NCI-H1436 (cell line): Measurements from ENCODE around the gene JAK3.
"Not testable (repeated sequence)": the region's sequence is repeated elsewhere in the genome, so short reads cannot be mapped to it uniquely, and the experiment has no call there.

Source experiments
- DNase-seq: peaks from one replicate; lab custom pipeline; 2025; lab: John Stamatoyannopoulos, UW

Gene JAK3

GRCh38 chr19:17847538-17848366 lies at the start of gene JAK3:
Gene JAK3, minus strand, starts transcription at chr19:17847982. Its CDS starts 3,565 bp downstream, at chr19:17844417.
- no peak for DNase-seq

GRCh38 chr19:17893766-17894165 lies 46.0 kb upstream of the JAK3 start:
- no peak for DNase-seq

- no peak for DNase-seq
Measured at GRCh38 chr19:17889609-17890214, 41.9 kb upstream of the JAK3 start.

GRCh38 chr19:17888260-17888659 lies 40.5 kb upstream of the JAK3 start:
- DNase-seq: no peak

- DNase-seq: not testable (repeated sequence)
Measured at GRCh38 chr19:17887221-17887620, 39.4 kb upstream of the JAK3 start.

- DNase-seq: no peak
Measured at GRCh38 chr19:17886515-17886914, 38.7 kb upstream of the JAK3 start.

GRCh38 chr19:17883627-17884410 lies 36.0 kb upstream of the JAK3 start:
- no peak for DNase-seq

- DNase-seq: no peak
Measured at GRCh38 chr19:17881701-17882100, 33.9 kb upstream of the JAK3 start.

GRCh38 chr19:17879466-17879865 lies 31.7 kb upstream of the JAK3 start:
- DNase-seq: no peak

GRCh38 chr19:17877696-17878095 lies 29.9 kb upstream of the JAK3 start:
- no peak for DNase-seq

GRCh38 chr19:17874758-17875135 lies 27.0 kb upstream of the JAK3 start:
- no peak for DNase-seq

GRCh38 chr19:17873786-17874757 lies 26.3 kb upstream of the JAK3 start:
- DNase-seq: peak; percentile 60

- no peak for DNase-seq
Measured at GRCh38 chr19:17872251-17873001, 24.6 kb upstream of the JAK3 start.

- DNase-seq: no peak
Measured at GRCh38 chr19:17871878-17872250, 24.1 kb upstream of the JAK3 start, which contains the start of gene SLC5A5. Gene SLC5A5, plus strand, starts transcription at chr19:17871945. Its CDS starts 375 bp downstream, at chr19:17872320.

GRCh38 chr19:17871032-17871877 lies 23.5 kb upstream of the JAK3 start:
- no peak for DNase-seq

- no peak for DNase-seq
Measured at GRCh38 chr19:17869114-17869608, 21.4 kb upstream of the JAK3 start.

GRCh38 chr19:17868669-17869068 lies 20.9 kb upstream of the JAK3 start:
- no peak for DNase-seq

- no peak for DNase-seq
Measured at GRCh38 chr19:17866964-17867486, 19.2 kb upstream of the JAK3 start.

- no peak for DNase-seq
Measured at GRCh38 chr19:17866312-17866963, 18.7 kb upstream of the JAK3 start.
